Psoas muscle (tissue), 8 donors: ENCODE data around the gene PKHD1. TPM values are rescaled to one million over a fixed set of nuclear protein-coding genes. Genes with fewer than 3 reads are reported as not detected.

ENCODE experiments used
- ATAC-seq, 4 donors: fragments of 200-7000 bp; cut with Tn5 transposase; one replicate each; pipeline ENCODE4 v1.9.1; 2020; ENCODE audit warnings: moderate library complexity in 3 of 4, mild to moderate bottlenecking in 2 of 4
- DNase-seq, 2 donors: peaks; one replicate each; pipeline ENCODE4 v3.0.0-alpha.2; 2020
- H3K27ac ChIP-seq: fragments of 200-600 bp; one replicate; pipeline ENCODE4 v1.8.0; 2022
- H3K27me3 ChIP-seq, 3 donors: fragments of 200-600 bp in 1 of 3; one replicate each; pipeline versions ENCODE4 v1.6.1 to v1.8.0; 2013 to 2022; ENCODE audit warnings: low read length in 2 of 3, mild to moderate bottlenecking in 2 of 3, moderate library complexity in 1 of 3; ENCODE audit not compliant: insufficient read depth in 3 of 3
- H3K36me3 ChIP-seq, 2 donors: fragments of 200-600 bp in 1 of 2; one replicate each; pipeline versions ENCODE4 v1.6.1 to v1.8.0; 2013 to 2022; ENCODE audit warnings: low read depth in 1 of 2, mild to moderate bottlenecking in 1 of 2, moderate library complexity in 1 of 2; ENCODE audit not compliant: insufficient read depth in 1 of 2
- H3K4me1 ChIP-seq: fragments of 200-600 bp; one replicate; pipeline ENCODE4 v1.8.0; 2022
- H3K4me3 ChIP-seq: fragments of 200-600 bp; one replicate; pipeline ENCODE4 v1.8.0; 2022; ENCODE audit warnings: mild to moderate bottlenecking
- H3K9me3 ChIP-seq: fragments of 200-600 bp; one replicate; pipeline ENCODE4 v1.8.0; 2022
- CTCF ChIP-seq: fragments of 200-600 bp; IDR thresholded peaks from one replicate; pipeline ENCODE4 v1.8.0; 2022; ENCODE audit warnings: antibody characterized with exemption
- WGBS, 3 donors: extraction: QIAGEN DNeasy Blood & Tissue Kit; methylation state at CpG; one replicate each; pipeline versions ENCODE4 v1.1.6 to v1.1.7; 2013; 5-methylcytosine and 5-hydroxymethylcytosine counted together
- intact Hi-C, 2 donors: fragments of 100-400 bp; cut with DNase I; formaldehyde crosslinking; loops; one replicate each; pipeline versions ENCODE4 v1.11.0 to v1.14.2; 2022
- polyA plus RNA-seq, 3 donors: library from polyadenylated mRNA; stranded (reverse); fragments of 200-250 nt; gene quantifications; one replicate each; pipeline ENCODE4 v1.2.3, GENCODE V29; 2013
- total RNA-seq, 4 donors: library from RNA; stranded (reverse); fragmentation: NEBNext Ultra II Directional in 2 of 4; extraction: Animal tissue kit (Norgen Biotek cat#: 25700) in 2 of 4; gene quantifications; one replicate each; pipeline versions ENCODE4 v1.2.1 to v1.2.4, GENCODE V29; 2021 to 2023
- donor health status: healthy with polysubstance abuse.
- donor health status: DM: no; HTN: no; CAD: no; lungs with moderate emphysema.
- donor health status: Bipolar disorder and iron deficiency.
- donor health status: healthy.
- donor health status: DM: yes; HTN: yes; CAD: no.
- donor health status: DM: no; HTN: no; CAD: no.
- donor health status: DM: no; HTN: no; CAD: no.
- donor health status: DM: yes; HTN: yes; CAD: no.

The PKHD1 gene
- total and polyA plus RNA-seq, 7 donors, result under 0.01 to 0.11 (median 0.02) TPM; not detected in 2

- TF ChIP-seq CTCF, result no peak
- no peak overlapping the region for H3K4me3 ChIP-seq
- no peak for DNase-seq
- intact Hi-C loops, result no loop called here
- no peaks in the 10 kb centered on the region for H3K36me3 ChIP-seq
- H3K4me1 ChIP-seq, result no peaks in the 10 kb centered on the region
- 86 to 88% (median 86%) methylated on average over 4 of the region's 4 CpGs for WGBS, 3 donors
- H3K27me3 ChIP-seq, result no peaks in the 10 kb centered on the region
- H3K9me3 ChIP-seq, result no peaks in the 10 kb centered on the region
- H3K27ac ChIP-seq, result no peak overlapping the region
- no peak for ATAC-seq
Observed at GRCh38 chr6:51891784-51892183, 195.6 kb downstream of the PKHD1 start.

- 56 to 63% (median 61%) methylated on average over 2 of the region's 2 CpGs for WGBS, 3 donors
- DNase-seq, result no peak
- H3K4me1 ChIP-seq, result no peaks in the 10 kb centered on the region
- ATAC-seq, result no peak
- H3K27ac ChIP-seq, result no peak overlapping the region
- intact Hi-C loops, result no loop called here
- H3K4me3 ChIP-seq, result no peak overlapping the region
- no peaks in the 10 kb centered on the region for H3K36me3 ChIP-seq
- H3K9me3 ChIP-seq, result no peaks in the 10 kb centered on the region
- no peak for TF ChIP-seq CTCF
- no peaks in the 10 kb centered on the region for H3K27me3 ChIP-seq
Observed at GRCh38 chr6:51887859-51888258, 199.6 kb downstream of the PKHD1 start.

GRCh38 chr6:51885957-51886356 lies 201.5 kb downstream of the PKHD1 start:
- H3K9me3 ChIP-seq, result no peaks in the 10 kb centered on the region
- no peak overlapping the region for H3K4me3 ChIP-seq
- intact Hi-C loops, result no loop called here
- ATAC-seq (no peak), DNase-seq (no peak)
- 61 to 74% (median 64%) methylated on average over 2 of the region's 2 CpGs for WGBS, 3 donors
- H3K4me1 ChIP-seq, result no peaks in the 10 kb centered on the region
- no peaks in the 10 kb centered on the region for H3K36me3 ChIP-seq
- H3K27me3 ChIP-seq, result no peaks in the 10 kb centered on the region
- no peak overlapping the region for H3K27ac ChIP-seq
- TF ChIP-seq CTCF, result no peak

- no peak for ATAC-seq
- Histone ChIP-seq H3K36me3 (no peaks in the 10 kb centered on the region), H3K4me3 (no peak overlapping the region), H3K9me3 (no peaks in the 10 kb centered on the region), H3K4me1 (no peaks in the 10 kb centered on the region), H3K27ac (no peak overlapping the region), H3K27me3 (no peaks in the 10 kb centered on the region)
- no peak for DNase-seq
- TF ChIP-seq CTCF, result no peak
- intact Hi-C loops, result no loop called here
Observed at GRCh38 chr6:51868591-51869355, 218.6 kb downstream of the PKHD1 start.

- H3K9me3 ChIP-seq, result no peaks in the 10 kb centered on the region
- ATAC-seq, result no peak
- no peaks in the 10 kb centered on the region for H3K36me3 ChIP-seq
- H3K4me3 ChIP-seq, result no peak overlapping the region
- H3K27me3 ChIP-seq, result no peaks in the 10 kb centered on the region
- WGBS, 3 donors, result 34 to 59% (median 35%) methylated on average over 2 of the region's 2 CpGs
- intact Hi-C loops, result no loop called here
- TF ChIP-seq CTCF, result no peak
- no peak for DNase-seq
- no peaks in the 10 kb centered on the region for H3K4me1 ChIP-seq
- no peak overlapping the region for H3K27ac ChIP-seq
Observed at GRCh38 chr6:51866867-51867266, 220.5 kb downstream of the PKHD1 start.
